ENCODE data around the gene USP22. TPM values are rescaled to one million over a fixed set of nuclear protein-coding genes. Genes with fewer than 3 reads are reported as not detected.
"Not testable (repeated sequence)": the region's sequence is repeated elsewhere in the genome, so short reads cannot be mapped to it uniquely, and the experiment has no call there.

The USP22 gene
- 10 to 100 TPM in 2 of 3 donors, 1 to 10 TPM in 1; 9.6 to 31.7 (median 21.4) TPM for polyA plus RNA-seq

DNA sequence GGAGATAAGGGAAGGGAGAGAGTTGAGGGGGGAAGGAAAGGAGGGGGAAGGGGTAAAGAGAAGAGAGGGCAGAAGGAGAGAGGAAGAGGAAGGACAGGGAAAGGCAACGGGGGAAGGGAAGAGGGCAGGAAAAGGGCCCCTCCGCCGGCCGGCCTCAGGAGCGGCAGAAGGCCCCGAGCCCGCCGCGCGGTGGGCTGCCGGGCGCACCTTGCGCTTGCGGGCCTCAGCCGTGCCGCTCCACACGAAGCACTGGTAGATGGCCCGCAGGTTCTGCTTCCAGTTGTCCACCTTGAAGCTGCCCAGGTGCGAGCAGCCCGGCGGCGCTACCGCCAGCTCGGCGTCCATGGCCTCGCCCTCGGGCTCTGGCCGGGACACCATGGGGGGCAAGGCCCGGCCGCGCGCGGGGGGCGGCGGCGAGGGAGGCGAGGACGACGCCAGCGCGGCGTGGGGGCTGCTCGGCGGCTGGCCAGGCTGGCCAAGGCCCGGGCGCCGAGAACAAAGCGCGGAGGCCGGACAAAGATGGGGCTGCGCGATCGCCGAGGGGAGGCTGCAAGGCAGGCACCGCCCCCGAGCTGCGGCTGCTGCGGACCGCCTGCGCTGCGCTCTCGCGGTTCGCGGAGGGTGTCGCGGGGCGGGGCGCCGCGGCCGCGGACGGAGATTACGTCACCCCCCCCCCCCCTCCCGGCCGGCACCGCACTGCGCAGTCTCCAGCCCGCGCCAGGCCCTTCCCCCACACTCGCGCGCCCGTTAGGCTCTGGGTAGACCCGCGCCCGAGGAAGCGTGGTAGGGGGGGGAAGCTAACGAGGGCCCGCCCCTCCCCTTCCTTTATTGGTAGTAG, at the start of gene USP22:
Gene USP22, minus strand, starts transcription at position 554 of the 838 bp plus-strand sequence. Its CDS starts 176 bp downstream, at position 378.
- H3K36me3 Mint-ChIP-seq = no peaks in the 10 kb centered on the region
- peaks cover 30 to 50% of the 10 kb centered on the region in 2 donors for H3K4me1 Mint-ChIP-seq
- no peaks in the 10 kb centered on the region for H3K9me3 Mint-ChIP-seq
- peak within 1 kb of the TSS; percentile 85 to 96 (median 94) for H3K27ac Mint-ChIP-seq
- peaks cover 2 to 16% (median 12%) of the 10 kb centered on the region in 3 donors for H3K27me3 Mint-ChIP-seq (ENCODE audit: low read depth in 3 of 3)
- no peak for DNase-seq
- peak within 1 kb of the TSS; percentile 87 to 93 (median 90) for H3K4me3 Mint-ChIP-seq

DNA sequence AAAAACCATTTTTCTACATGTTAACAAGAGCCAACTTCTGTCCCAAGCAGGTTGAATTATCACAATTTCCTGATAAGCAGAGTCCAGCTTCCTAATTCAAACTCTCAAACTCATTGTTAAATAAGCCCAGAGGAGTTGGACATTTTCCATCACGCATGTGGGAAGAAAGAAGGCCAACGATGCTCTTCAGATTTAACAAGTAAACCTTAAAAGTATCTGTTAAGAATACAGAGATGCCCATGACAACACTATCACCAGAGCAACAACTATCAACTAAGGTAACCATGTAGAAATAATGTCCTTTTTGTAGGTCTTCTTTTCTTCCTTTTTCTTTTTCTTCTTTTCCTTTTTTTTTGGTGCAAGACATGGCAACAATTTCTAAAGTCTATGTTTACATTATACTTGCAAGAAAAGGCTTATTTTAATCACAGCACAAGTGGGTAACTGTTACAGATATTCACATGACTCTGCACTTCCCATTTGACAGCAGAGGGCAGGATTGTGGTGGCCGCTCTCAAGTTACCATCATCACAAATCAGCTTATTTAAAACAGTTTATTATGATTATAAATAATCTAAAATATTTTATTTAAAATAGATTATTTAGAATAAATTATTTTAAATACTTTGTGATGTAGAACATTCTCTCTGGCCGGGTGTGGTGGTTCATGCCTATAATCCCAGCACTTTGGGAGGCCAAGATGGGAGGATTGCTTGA, 48.2 kb upstream of the USP22 start:
- DNase-seq = no peak
- Mint-ChIP-seq H3K4me1 (no peaks in the 10 kb centered on the region), H3K27me3 (ENCODE audit: low read depth in 3 of 3) (peaks cover 2 to 4% (median 3%) of the 10 kb centered on the region in 3 donors), H3K27ac (no peak overlapping the region), H3K36me3 (no peaks in the 10 kb centered on the region), H3K9me3 (no peaks in the 10 kb centered on the region), H3K4me3 (no peak overlapping the region)

DNA sequence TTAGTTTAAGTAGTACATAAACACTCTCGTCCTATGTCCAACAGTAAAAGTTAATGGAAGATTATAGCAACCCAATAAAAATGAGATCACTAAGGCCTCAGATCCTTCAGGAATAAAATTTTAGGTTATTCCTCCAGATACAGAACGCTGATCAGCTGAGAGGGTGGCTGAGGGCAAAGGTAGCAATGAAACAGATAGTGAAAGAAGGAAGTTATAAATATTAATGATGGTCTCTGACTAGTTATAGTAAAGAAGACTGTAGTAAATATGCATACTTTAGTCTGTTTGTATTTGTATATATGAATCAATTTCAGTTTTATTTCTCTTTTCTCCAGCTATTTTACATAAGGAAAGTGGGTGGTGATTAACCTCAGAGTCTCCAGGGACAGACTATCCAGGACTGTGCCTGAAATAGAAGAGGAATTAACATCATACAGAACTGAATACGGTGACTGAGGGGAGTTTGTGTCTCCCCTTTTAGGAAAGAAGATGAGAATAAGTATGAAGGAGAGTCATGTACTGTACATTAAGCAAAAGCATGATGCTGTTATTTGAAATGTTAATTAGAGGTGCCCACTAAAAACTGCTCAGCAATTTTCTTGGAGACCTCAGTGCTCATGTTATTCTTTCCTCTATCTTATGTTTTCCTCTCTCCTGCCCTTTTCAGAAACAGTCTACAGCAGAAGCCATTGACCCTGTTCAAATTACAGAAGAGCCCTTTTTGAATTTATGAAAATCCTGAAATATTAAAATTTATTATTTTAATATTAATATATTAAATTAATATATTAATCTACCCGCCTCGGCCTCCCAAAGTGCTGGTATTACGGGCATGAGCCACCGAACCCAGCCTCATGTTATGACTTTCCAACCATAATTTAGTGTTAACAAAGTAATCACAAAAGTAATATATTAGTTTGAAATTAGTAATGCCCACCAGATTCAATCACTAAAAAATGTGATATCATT, 47.4 kb upstream of the USP22 start:
- Mint-ChIP-seq H3K4me3 (no peak overlapping the region), H3K27ac (no peak overlapping the region), H3K27me3 (ENCODE audit: low read depth in 3 of 3) (peaks cover 0 to 3% (median 3%) of the 10 kb centered on the region in 3 donors), H3K9me3 (no peaks in the 10 kb centered on the region), H3K4me1 (no peaks in the 10 kb centered on the region), H3K36me3 (no peaks in the 10 kb centered on the region)
- DNase-seq = no peak

DNA sequence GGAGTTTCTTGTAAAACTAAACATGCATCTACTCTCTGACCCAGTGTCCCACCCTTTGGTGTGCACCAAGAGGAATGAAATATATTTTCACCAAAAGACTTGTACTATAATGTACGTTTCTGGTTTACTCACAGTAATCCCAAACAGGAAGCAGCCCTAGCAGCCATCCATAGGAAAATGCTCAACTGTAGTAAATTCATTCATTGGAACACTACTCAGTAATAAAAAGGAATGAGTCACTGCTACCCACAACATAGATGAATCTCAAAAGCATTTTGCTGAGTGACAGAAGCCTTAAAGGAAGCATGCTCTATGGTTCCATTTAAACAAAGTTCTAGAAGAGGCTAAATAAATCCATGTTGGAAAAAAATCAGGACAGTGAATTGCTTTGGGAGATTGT, 46.3 kb upstream of the USP22 start:
- Mint-ChIP-seq H3K27ac (no peak overlapping the region), H3K9me3 (no peaks in the 10 kb centered on the region), H3K36me3 (no peaks in the 10 kb centered on the region), H3K27me3 (ENCODE audit: low read depth in 3 of 3) (peaks cover 0 to 3% (median 2%) of the 10 kb centered on the region in 3 donors), H3K4me3 (no peak overlapping the region), H3K4me1 (no peaks in the 10 kb centered on the region)
- no peak for DNase-seq

DNA sequence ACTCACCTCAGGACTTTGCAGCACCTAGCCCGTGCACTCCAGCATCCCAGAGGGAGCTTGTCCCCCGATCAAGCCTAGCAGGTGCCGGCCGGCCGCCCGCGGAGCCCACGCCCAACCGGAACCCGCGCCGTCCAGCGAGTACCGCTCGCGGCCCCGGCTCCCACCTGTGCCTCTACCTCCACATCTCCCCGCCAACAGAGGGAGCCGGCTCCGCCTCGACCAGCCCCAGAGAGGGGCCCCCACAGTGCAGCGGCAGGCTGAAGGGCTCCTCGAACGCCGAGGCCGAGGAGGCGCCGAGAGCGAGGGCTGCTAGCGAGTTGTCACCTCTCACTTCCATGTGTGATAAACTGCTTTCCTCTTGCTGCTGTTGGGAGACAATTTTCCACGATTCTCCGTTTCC, 42.9 kb upstream of the USP22 start:
- Mint-ChIP-seq H3K4me1 (no peaks in the 10 kb centered on the region), H3K27ac (no peak overlapping the region), H3K9me3 (no peaks in the 10 kb centered on the region), H3K27me3 (ENCODE audit: low read depth in 3 of 3) (peaks cover 2 to 7% (median 6%) of the 10 kb centered on the region in 3 donors), H3K4me3 (peak overlapping the region in 2 of 5 donors; percentile 49 to 60), H3K36me3 (no peaks in the 10 kb centered on the region)
- no peak for DNase-seq

DNA sequence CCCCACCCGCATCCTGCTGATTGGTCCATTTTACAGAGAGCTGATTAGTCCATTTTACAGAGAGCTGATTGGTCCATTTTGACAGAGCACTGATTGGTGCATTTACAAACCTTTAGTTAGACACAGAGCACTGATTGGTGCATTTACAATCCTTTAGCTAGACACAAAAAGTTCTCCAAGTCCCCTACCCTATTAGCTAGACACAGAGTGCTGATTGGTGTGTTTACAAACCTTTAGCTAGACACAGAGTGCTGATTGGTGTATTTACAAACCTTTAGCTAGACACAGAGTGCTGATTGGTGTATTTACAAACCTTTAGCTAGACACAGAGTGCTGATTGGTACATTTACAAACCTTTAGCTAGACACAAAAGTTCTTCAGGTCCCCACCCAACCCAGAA, 42.5 kb upstream of the USP22 start:
- not testable (repeated sequence) for H3K27ac Mint-ChIP-seq; H3K4me1 Mint-ChIP-seq; H3K27me3 Mint-ChIP-seq (ENCODE audit: low read depth in 3 of 3); H3K4me3 Mint-ChIP-seq; H3K36me3 Mint-ChIP-seq; DNase-seq; H3K9me3 Mint-ChIP-seq

DNA sequence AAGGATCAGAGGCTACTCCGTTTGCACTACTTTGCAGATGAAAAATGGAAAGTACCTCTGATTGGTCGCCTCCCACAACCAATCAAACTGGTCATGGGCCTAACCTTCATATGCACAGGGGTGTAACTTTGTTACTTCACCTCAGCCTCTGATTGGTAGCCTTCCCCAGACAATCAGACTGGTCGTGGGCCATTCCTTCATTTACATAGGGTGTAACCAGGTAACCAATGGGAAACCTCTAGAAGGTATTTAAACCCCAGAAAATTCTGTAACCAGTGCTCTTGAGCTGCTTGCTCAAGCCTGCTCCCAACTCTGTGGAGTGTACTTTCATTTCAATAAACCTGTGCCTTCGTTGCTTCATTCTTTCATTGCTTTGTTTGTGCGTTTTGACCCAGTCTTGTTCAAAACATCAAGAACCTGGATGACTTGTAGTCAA, 39.2 kb upstream of the USP22 start:
- peaks cover 2 to 9% (median 6%) of the 10 kb centered on the region in 3 donors for H3K27me3 Mint-ChIP-seq (ENCODE audit: low read depth in 3 of 3)
- H3K4me1 Mint-ChIP-seq = no peaks in the 10 kb centered on the region
- H3K36me3 Mint-ChIP-seq = no peaks in the 10 kb centered on the region
- no peaks in the 10 kb centered on the region for H3K9me3 Mint-ChIP-seq
- H3K27ac Mint-ChIP-seq = no peak overlapping the region
- DNase-seq = no peak
- H3K4me3 Mint-ChIP-seq = no peak overlapping the region

DNA sequence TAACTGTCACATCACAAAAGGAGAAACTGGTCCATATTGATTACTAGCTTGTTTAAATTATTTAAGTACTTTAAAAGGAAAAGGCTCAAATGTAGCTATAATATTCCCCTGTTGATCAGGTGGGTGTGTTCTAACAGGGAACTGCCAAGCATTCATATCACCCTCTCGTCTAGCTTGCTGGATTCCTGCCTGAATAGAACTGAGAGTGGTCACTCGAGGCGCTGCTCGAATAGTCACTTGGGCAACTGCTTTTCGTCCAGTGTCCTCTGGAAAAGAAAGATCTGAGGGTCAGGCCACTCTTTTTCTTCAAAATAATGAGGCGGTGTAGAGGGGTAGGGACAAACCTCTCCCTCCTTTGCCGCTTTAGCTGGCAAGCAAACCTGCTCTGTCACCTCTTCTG, 36.4 kb upstream of the USP22 start:
- DNase-seq = no peak
- Mint-ChIP-seq H3K27me3 (ENCODE audit: low read depth in 3 of 3) (peaks cover 4 to 9% (median 5%) of the 10 kb centered on the region in 3 donors), H3K4me3 (no peak overlapping the region), H3K27ac (no peak overlapping the region), H3K9me3 (no peaks in the 10 kb centered on the region), H3K36me3 (no peaks in the 10 kb centered on the region), H3K4me1 (no peaks in the 10 kb centered on the region)

DNA sequence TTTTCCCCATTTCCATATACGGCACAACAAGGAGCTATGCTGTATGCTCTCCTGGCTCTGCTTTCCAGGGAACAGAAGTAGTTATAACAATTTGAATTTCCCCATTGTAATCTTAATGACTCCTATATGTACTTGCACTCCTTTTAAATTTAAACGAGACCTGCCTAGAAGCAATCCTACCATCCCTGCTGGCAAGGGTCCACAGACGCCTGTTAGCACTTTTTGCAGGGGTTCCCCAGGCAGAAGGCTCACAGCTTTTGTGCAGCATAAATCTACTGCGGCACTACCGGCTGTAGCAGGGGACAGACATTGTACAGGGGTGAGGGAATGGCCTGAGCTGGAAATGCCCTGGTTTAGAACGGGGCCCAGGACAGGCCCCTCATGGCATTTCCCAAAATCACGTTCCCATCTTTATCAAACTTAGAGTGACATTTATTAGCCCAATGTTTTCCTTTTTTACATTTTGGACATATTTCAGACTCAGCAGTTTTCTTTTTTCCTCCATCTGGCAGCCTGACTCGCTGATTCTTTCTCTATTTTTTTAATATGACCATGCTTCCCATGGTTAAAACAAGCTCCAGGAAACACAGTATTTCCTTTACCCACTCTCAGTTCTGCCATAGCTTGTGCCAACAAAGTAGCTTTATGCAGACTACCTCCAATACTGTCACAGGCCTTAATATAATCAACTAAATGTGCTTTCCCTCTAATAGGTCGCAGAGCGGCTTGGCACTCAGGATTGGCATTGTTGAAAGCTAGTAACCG, 35.4 kb upstream of the USP22 start:
- no peak for DNase-seq
- Mint-ChIP-seq H3K27me3 (ENCODE audit: low read depth in 3 of 3) (peaks cover 4 to 5% (median 4%) of the 10 kb centered on the region in 3 donors), H3K9me3 (no peaks in the 10 kb centered on the region), H3K4me3 (no peak overlapping the region), H3K27ac (no peak overlapping the region), H3K36me3 (no peaks in the 10 kb centered on the region), H3K4me1 (no peaks in the 10 kb centered on the region)

DNA sequence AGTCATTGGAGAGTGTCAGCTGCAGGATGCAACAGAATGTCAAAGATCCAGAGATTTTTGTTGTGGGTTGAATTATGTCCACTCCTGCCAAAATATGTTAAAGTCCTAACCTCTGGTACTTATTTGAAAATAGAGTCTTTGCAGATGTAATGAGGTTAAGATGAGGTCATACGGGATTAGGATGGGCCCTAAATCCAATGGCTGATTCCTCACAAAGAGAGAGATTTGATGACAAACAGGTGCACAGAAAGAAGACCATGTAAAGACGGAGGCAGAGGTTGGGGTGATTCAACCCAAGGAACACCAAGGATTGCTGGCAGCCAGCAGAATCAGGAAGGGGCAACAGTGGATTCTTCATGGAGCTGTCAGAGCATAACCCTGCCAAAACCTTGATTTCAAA, 34.5 kb upstream of the USP22 start:
- no peaks in the 10 kb centered on the region for H3K9me3 Mint-ChIP-seq
- no peak overlapping the region for H3K27ac Mint-ChIP-seq
- H3K36me3 Mint-ChIP-seq = no peaks in the 10 kb centered on the region
- no peak for DNase-seq
- peaks cover 4 to 5% (median 4%) of the 10 kb centered on the region in 3 donors for H3K27me3 Mint-ChIP-seq (ENCODE audit: low read depth in 3 of 3)
- no peaks in the 10 kb centered on the region for H3K4me1 Mint-ChIP-seq
- H3K4me3 Mint-ChIP-seq = no peak overlapping the region

DNA sequence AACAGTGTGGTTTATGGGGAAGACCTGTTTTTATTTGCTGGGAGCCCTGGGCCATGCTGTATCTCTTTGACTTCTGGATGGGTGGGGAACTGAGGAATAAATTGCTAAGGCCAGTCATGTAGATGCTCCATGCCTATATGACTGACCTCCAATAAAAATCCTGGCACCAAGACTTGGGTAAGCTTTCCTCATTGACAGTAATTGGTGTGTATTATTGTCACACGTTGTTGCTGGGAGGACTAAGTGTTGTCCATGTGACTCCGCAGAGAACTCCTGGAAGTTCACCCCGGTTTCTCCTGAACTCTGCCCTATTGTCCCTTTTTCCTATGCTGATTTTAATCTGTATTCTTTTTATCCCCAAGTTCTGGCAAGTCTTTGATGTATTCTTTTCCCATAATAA, 33.4 kb upstream of the USP22 start:
- Mint-ChIP-seq H3K27ac (no peak overlapping the region), H3K4me1 (no peaks in the 10 kb centered on the region), H3K27me3 (ENCODE audit: low read depth in 3 of 3) (peaks cover under 1 to 4% (median 4%) of the 10 kb centered on the region in 3 donors), H3K36me3 (no peaks in the 10 kb centered on the region), H3K9me3 (no peaks in the 10 kb centered on the region), H3K4me3 (no peak overlapping the region)
- DNase-seq = no peak

DNA sequence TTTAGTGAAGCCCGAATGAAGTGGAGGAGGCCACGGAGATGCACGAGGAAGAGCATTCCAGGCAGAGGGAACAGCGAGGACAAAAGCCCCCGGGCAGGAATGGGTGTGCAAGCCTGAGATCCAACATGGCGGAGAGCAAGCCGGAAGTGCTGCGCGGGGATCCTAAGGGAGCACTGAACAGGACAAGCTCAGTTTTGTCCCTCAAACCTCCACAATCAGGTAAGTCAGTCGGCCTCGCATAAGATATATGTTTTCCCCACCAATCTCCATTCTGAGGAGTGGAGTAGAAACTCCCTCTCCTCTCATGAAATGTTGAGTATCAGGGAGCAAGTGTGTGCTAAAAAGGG, 32.9 kb upstream of the USP22 start:
- no peak overlapping the region for H3K4me3 Mint-ChIP-seq
- DNase-seq = no peak
- H3K27ac Mint-ChIP-seq = no peak overlapping the region
- no peaks in the 10 kb centered on the region for H3K36me3 Mint-ChIP-seq
- no peaks in the 10 kb centered on the region for H3K4me1 Mint-ChIP-seq
- peaks cover 0 to 4% (median 4%) of the 10 kb centered on the region in 3 donors for H3K27me3 Mint-ChIP-seq (ENCODE audit: low read depth in 3 of 3)
- no peaks in the 10 kb centered on the region for H3K9me3 Mint-ChIP-seq

DNA sequence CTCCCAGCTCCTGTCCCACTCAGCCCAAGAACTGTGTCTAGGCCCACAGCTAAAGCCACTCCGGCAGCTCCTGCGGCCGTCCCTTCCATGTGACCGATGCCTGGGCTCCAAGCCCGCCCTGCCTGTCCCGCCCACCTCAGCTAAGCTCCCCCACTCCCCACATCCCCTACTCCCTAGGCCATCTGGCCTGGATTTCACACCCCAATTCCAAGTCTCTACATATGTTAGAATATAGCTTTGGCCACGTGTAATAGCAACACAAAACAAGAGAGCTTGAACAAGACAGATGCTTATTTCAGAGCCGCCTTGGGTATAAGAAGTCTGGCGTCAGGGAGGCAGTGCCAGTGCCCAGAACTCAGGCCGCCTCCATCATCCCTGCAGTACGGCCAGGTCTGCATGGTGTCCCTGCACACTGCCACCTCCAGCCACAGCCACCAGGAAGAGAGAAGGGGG, 30.0 kb upstream of the USP22 start:
- H3K36me3 Mint-ChIP-seq = peaks cover 0 to 3% (median 0%) of the 10 kb centered on the region in 3 donors
- H3K27me3 Mint-ChIP-seq (ENCODE audit: low read depth in 3 of 3) = peaks cover 0 to 7% (median 0%) of the 10 kb centered on the region in 3 donors
- no peak overlapping the region for H3K4me3 Mint-ChIP-seq
- no peak for DNase-seq
- no peaks in the 10 kb centered on the region for H3K9me3 Mint-ChIP-seq
- H3K27ac Mint-ChIP-seq = no peak overlapping the region
- H3K4me1 Mint-ChIP-seq = no peaks in the 10 kb centered on the region
